T-helper 2 cell treated with Interferon-gamma antibody and Interleukin-4, amounts not matched to agents 5 μg/mL and 100 μg/mL, for 36 hours (primary cell): Measurements from ENCODE around the gene GCA.

Source experiments
- DNase-seq: peaks from one replicate; pipeline ENCODE4 v3.0.0; 2021; ENCODE audit warnings: low spot score
- H3K27ac Mint-ChIP-seq: one replicate; pipeline ENCODE4 v1.8.0; 2021; ENCODE audit warnings: mild to moderate bottlenecking, mixed read lengths
- H3K27me3 Mint-ChIP-seq: one replicate; pipeline ENCODE4 v1.8.0; 2021; ENCODE audit warnings: low read depth, mixed read lengths
- H3K36me3 Mint-ChIP-seq: one replicate; pipeline ENCODE4 v1.8.0; 2021; ENCODE audit warnings: low read depth, mixed read lengths
- H3K4me1 Mint-ChIP-seq: one replicate; pipeline ENCODE4 v1.8.0; 2021; ENCODE audit warnings: low read depth, mixed read lengths
- H3K4me3 Mint-ChIP-seq: one replicate; pipeline ENCODE4 v1.8.0; 2022; ENCODE audit warnings: mild to moderate bottlenecking, moderate library complexity, mixed read lengths
- H3K9me3 Mint-ChIP-seq: one replicate; pipeline ENCODE4 v1.8.0; 2021; ENCODE audit warnings: mixed read lengths

The GCA gene

GRCh38 chr2:162317861-162318327 is 26.0 kb upstream of the GCA start:
- Mint-ChIP-seq H3K27me3 (no peaks in the 10 kb centered on the region), H3K4me1 (peaks cover 44% of the 10 kb centered on the region), H3K27ac (peak overlapping the region; percentile 96), H3K4me3 (peak overlapping the region; percentile 89), H3K36me3 (peaks cover 23% of the 10 kb centered on the region), H3K9me3 (no peaks in the 10 kb centered on the region)
- peak; percentile 27 for DNase-seq

- Mint-ChIP-seq H3K36me3 (peaks cover 23% of the 10 kb centered on the region), H3K4me1 (peaks cover 44% of the 10 kb centered on the region), H3K4me3 (peak within 1 kb of the TSS; percentile 89), H3K27me3 (no peaks in the 10 kb centered on the region), H3K9me3 (no peaks in the 10 kb centered on the region), H3K27ac (peak within 1 kb of the TSS; percentile 96)
- peak; percentile 79 for DNase-seq
Observed at GRCh38 chr2:162318328-162319180, 25.4 kb upstream of the GCA start, which contains the start of gene IFIH1. Gene IFIH1, minus strand, starts transcription at chr2:162318684. Its CDS starts 377 bp downstream, at chr2:162318307.

GRCh38 chr2:162320864-162321517 is 22.9 kb upstream of the GCA start:
- H3K9me3 Mint-ChIP-seq: no peaks in the 10 kb centered on the region
- no peak for DNase-seq
- no peak overlapping the region for H3K4me3 Mint-ChIP-seq
- no peak overlapping the region for H3K27ac Mint-ChIP-seq
- peaks cover 4% of the 10 kb centered on the region for H3K36me3 Mint-ChIP-seq
- no peaks in the 10 kb centered on the region for H3K27me3 Mint-ChIP-seq
- H3K4me1 Mint-ChIP-seq: peaks cover 24% of the 10 kb centered on the region

GRCh38 chr2:162324953-162325352 is 19.0 kb upstream of the GCA start:
- DNase-seq: no peak
- Mint-ChIP-seq H3K27ac (peak overlapping the region; percentile 5), H3K4me3 (no peak overlapping the region), H3K4me1 (peaks cover 7% of the 10 kb centered on the region), H3K9me3 (no peaks in the 10 kb centered on the region), H3K27me3 (no peaks in the 10 kb centered on the region), H3K36me3 (no peaks in the 10 kb centered on the region)

GRCh38 chr2:162327134-162327769 is 16.7 kb upstream of the GCA start:
- Mint-ChIP-seq H3K9me3 (no peaks in the 10 kb centered on the region), H3K27me3 (no peaks in the 10 kb centered on the region), H3K36me3 (no peaks in the 10 kb centered on the region), H3K4me3 (no peak overlapping the region), H3K27ac (no peak overlapping the region), H3K4me1 (peaks cover 1% of the 10 kb centered on the region)
- DNase-seq: no peak

GRCh38 chr2:162327806-162328205 is 16.1 kb upstream of the GCA start:
- Mint-ChIP-seq H3K4me3 (no peak overlapping the region), H3K27ac (no peak overlapping the region), H3K27me3 (no peaks in the 10 kb centered on the region), H3K4me1 (peaks cover 1% of the 10 kb centered on the region), H3K36me3 (no peaks in the 10 kb centered on the region), H3K9me3 (no peaks in the 10 kb centered on the region)
- DNase-seq: no peak

GRCh38 chr2:162328424-162329157 is 15.3 kb upstream of the GCA start:
- Mint-ChIP-seq H3K27ac (no peak overlapping the region), H3K36me3 (no peaks in the 10 kb centered on the region), H3K4me1 (peaks cover 1% of the 10 kb centered on the region), H3K4me3 (no peak overlapping the region), H3K27me3 (no peaks in the 10 kb centered on the region), H3K9me3 (no peaks in the 10 kb centered on the region)
- no peak for DNase-seq

GRCh38 chr2:162330881-162331280 is 13.1 kb upstream of the GCA start:
- H3K36me3 Mint-ChIP-seq: no peaks in the 10 kb centered on the region
- H3K27me3 Mint-ChIP-seq: no peaks in the 10 kb centered on the region
- H3K27ac Mint-ChIP-seq: no peak overlapping the region
- H3K4me1 Mint-ChIP-seq: peaks cover 1% of the 10 kb centered on the region
- no peak for DNase-seq
- no peak overlapping the region for H3K4me3 Mint-ChIP-seq
- no peaks in the 10 kb centered on the region for H3K9me3 Mint-ChIP-seq

GRCh38 chr2:162333968-162334367 is 10.0 kb upstream of the GCA start:
- DNase-seq: no peak
- no peak overlapping the region for H3K27ac Mint-ChIP-seq
- H3K4me3 Mint-ChIP-seq: no peak overlapping the region
- no peaks in the 10 kb centered on the region for H3K4me1 Mint-ChIP-seq
- H3K36me3 Mint-ChIP-seq: no peaks in the 10 kb centered on the region
- H3K27me3 Mint-ChIP-seq: peaks cover 3% of the 10 kb centered on the region
- H3K9me3 Mint-ChIP-seq: no peaks in the 10 kb centered on the region

- no peak overlapping the region for H3K27ac Mint-ChIP-seq
- H3K4me3 Mint-ChIP-seq: no peak overlapping the region
- H3K27me3 Mint-ChIP-seq: peaks cover 5% of the 10 kb centered on the region
- peaks cover 5% of the 10 kb centered on the region for H3K4me1 Mint-ChIP-seq
- H3K9me3 Mint-ChIP-seq: no peaks in the 10 kb centered on the region
- H3K36me3 Mint-ChIP-seq: no peaks in the 10 kb centered on the region
- no peak for DNase-seq
Observed at GRCh38 chr2:162337868-162338267, 6.1 kb upstream of the GCA start.

GRCh38 chr2:162340822-162341221 is 3.1 kb upstream of the GCA start:
- Mint-ChIP-seq H3K4me3 (no peak overlapping the region), H3K9me3 (no peaks in the 10 kb centered on the region), H3K27me3 (peaks cover 5% of the 10 kb centered on the region), H3K36me3 (no peaks in the 10 kb centered on the region), H3K4me1 (peaks cover 19% of the 10 kb centered on the region), H3K27ac (no peak overlapping the region)
- DNase-seq: no peak

- H3K4me3 Mint-ChIP-seq: no peak overlapping the region
- no peaks in the 10 kb centered on the region for H3K9me3 Mint-ChIP-seq
- no peaks in the 10 kb centered on the region for H3K36me3 Mint-ChIP-seq
- H3K27me3 Mint-ChIP-seq: peaks cover 5% of the 10 kb centered on the region
- peaks cover 21% of the 10 kb centered on the region for H3K4me1 Mint-ChIP-seq
- no peak for DNase-seq
- H3K27ac Mint-ChIP-seq: no peak overlapping the region
Observed at GRCh38 chr2:162342321-162342720, 1.6 kb upstream of the GCA start.

GRCh38 chr2:162342841-162343240 is 1.1 kb upstream of the GCA start:
- no peaks in the 10 kb centered on the region for H3K36me3 Mint-ChIP-seq
- DNase-seq: no peak
- H3K27me3 Mint-ChIP-seq: peaks cover 5% of the 10 kb centered on the region
- H3K4me1 Mint-ChIP-seq: peaks cover 21% of the 10 kb centered on the region
- H3K27ac Mint-ChIP-seq: no peak overlapping the region
- no peak overlapping the region for H3K4me3 Mint-ChIP-seq
- H3K9me3 Mint-ChIP-seq: no peaks in the 10 kb centered on the region
